Subcutaneous adipose tissue (tissue), 4 donors: ENCODE results near the gene S1PR1. TPM values are rescaled to one million over a fixed set of nuclear protein-coding genes. Genes with fewer than 3 reads are reported as not detected.

ENCODE experiments used
- total RNA-seq, 4 donors: library from RNA; depleted of rRNA; stranded (reverse); fragments of >200 nt; gene quantifications; one replicate each; pipeline ENCODE4 v1.1.0, GENCODE V29; 2016
- TF ChIP-seq, protein P1 (sequence below): fragments of 450-650 bp; IDR thresholded peaks from one replicate; pipeline ENCODE4 v1.5.1; 2016; ENCODE audit warnings: low read depth, mild to moderate bottlenecking, control low read depth, antibody characterized with exemption, moderate library complexity

Gene S1PR1
- total RNA-seq, 4 donors from 2014 or later, result 54.4 to 185 (median 117) TPM

DNA sequence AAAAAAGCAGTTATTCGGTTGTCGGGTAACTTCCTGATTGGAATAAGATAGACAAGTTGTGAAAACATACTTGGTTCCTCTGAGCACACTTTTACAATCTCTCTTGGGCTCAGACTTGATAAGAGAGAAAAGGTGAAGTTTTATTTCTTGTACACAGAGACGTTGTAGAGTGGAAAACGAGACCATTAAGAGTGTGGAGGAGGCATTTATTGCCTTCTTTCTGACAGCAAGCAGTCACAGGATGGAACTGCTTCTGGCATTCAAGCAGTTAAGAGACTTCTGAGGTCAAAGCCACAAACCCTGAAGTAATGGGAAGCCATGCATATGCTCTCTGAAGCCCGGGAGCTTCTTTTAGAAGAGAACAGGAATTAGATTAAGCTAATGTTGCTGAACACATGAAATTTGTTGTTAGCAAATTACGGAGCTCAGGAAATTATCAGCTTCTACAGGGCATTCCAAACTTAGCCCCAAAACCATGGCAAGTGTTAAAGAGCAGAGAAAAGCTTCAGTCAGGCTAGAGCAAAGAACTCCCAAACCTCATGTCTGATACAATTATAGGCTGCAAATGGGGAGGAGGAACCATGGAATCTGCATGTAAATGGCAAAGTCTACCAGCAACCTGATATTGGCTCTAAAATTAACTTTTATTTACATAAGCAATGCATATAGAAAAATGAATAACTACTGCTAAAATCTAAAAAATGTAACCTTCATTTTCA is 26.0 kb downstream of the S1PR1 start:
- TF ChIP-seq, protein P1, sequence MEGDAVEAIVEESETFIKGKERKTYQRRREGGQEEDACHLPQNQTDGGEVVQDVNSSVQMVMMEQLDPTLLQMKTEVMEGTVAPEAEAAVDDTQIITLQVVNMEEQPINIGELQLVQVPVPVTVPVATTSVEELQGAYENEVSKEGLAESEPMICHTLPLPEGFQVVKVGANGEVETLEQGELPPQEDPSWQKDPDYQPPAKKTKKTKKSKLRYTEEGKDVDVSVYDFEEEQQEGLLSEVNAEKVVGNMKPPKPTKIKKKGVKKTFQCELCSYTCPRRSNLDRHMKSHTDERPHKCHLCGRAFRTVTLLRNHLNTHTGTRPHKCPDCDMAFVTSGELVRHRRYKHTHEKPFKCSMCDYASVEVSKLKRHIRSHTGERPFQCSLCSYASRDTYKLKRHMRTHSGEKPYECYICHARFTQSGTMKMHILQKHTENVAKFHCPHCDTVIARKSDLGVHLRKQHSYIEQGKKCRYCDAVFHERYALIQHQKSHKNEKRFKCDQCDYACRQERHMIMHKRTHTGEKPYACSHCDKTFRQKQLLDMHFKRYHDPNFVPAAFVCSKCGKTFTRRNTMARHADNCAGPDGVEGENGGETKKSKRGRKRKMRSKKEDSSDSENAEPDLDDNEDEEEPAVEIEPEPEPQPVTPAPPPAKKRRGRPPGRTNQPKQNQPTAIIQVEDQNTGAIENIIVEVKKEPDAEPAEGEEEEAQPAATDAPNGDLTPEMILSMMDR, result no peak

DNA sequence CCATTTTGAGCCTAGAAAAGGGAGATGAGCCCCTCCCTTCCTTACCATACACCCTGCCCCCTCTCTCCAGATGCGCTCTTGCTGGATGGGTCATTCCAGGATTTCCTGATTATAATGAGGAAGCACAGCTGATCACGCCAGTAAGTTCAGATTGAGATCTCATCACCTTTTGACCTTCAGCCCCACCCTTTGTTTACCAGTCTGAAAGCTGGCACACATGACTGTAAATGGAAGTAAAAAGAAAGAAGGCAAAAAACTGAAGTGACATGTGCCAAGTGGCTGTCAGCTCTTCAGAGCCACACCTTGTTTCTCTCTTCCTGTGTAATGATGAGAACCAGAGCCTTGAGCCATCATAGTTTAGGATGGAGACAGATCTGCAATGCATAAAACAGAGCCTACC is 27.9 kb downstream of the S1PR1 start:
- TF ChIP-seq, protein P1, result no peak

GRCh38 chr1:101265684-101266083 is 28.9 kb downstream of the S1PR1 start:
- TF ChIP-seq, protein P1, result no peak

DNA sequence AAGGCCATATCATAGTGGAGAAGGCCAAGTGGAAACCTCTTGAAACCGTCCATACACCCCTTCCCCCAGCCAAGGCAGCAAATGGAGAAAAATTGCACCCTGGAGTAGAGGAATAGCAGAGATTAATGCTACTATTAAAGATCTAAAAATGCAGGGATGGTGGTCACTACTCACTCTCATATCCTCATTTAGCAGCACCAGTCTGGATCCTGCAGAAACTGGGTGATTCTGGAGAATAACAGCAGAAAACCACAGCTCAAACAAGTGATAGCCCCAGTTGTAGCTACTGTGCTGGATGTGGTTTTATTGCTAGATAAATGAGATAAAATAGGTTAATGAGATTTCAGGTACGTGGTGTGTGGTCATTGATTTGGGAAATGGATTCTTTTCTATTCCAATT is 30.3 kb downstream of the S1PR1 start:
- TF ChIP-seq, protein P1, result no peak

GRCh38 chr1:101268893-101269292 is 32.1 kb downstream of the S1PR1 start:
- TF ChIP-seq, protein P1, result no peak

DNA sequence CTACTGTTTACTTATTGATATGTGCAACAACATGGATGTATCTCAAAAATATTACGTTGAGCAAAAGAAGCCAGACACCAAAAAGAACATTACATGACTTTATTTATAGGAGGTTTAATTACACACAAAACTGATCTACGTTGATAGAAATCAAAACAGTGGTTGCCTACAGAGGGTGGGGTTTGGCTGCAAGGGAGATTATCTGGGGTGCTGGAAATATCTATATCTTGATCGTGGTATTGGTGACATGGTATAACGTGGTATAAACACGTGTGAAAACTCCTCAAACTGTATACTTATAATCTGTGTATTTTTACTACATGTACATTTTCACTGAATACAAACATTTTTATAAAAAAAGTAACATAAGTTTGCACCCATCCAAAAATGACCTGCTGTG is 38.9 kb downstream of the S1PR1 start:
- TF ChIP-seq, protein P1, result no peak

DNA sequence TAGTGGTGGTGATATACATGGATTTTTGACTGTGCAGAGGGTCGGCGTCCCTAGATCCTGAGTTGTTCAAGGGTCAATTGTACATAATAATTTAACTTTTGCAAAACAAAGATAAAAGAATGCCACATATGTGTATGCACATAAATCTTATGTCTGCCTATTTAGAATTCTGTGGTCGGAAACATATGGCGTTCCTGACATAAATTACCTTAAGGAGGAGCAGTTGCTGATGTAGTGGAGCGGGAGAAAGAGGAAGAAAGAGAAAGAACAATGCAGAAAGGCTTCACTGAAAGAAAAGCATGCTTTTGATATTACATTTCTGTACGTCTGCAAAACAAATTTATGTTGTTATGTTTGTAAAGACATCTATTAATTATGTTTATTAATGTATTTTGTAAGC is 40.0 kb downstream of the S1PR1 start:
- TF ChIP-seq, protein P1, result no peak
